ENCODE data around the gene CDYL2.
"Not testable (repeated sequence)": the region's sequence is repeated elsewhere in the genome, so short reads cannot be mapped to it uniquely, and the experiment has no call there.

Gene CDYL2

DNA sequence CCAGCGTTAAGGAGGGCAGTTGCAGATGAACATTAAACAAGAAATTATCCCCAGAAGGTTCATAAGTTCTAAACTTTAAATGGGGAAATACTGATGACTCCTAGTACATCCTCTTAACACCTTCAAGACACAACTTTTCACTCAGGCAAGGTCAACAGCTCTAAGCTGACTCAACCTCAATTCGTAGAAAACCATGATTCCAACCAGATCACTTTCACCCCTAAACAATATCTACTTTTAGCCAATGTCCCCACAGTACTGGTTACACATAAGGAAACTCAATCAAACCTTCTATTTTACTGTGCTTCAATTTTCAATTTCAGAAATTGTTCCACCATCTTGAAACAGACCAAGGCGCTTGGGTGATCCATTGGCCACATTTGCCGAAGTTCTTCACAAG is 2.3 kb downstream of the CDYL2 start:
- H3K4me3 ChIP-seq (ENCODE audit: low read length) = no peak overlapping the region
- TF ChIP-seq, protein P1, sequence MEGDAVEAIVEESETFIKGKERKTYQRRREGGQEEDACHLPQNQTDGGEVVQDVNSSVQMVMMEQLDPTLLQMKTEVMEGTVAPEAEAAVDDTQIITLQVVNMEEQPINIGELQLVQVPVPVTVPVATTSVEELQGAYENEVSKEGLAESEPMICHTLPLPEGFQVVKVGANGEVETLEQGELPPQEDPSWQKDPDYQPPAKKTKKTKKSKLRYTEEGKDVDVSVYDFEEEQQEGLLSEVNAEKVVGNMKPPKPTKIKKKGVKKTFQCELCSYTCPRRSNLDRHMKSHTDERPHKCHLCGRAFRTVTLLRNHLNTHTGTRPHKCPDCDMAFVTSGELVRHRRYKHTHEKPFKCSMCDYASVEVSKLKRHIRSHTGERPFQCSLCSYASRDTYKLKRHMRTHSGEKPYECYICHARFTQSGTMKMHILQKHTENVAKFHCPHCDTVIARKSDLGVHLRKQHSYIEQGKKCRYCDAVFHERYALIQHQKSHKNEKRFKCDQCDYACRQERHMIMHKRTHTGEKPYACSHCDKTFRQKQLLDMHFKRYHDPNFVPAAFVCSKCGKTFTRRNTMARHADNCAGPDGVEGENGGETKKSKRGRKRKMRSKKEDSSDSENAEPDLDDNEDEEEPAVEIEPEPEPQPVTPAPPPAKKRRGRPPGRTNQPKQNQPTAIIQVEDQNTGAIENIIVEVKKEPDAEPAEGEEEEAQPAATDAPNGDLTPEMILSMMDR (conservative IDR thresholded peaks at IDR 0.05; ENCODE audit: low read length) = no peak
- DNase-seq (ENCODE audit: low read depth) = no peak

DNA sequence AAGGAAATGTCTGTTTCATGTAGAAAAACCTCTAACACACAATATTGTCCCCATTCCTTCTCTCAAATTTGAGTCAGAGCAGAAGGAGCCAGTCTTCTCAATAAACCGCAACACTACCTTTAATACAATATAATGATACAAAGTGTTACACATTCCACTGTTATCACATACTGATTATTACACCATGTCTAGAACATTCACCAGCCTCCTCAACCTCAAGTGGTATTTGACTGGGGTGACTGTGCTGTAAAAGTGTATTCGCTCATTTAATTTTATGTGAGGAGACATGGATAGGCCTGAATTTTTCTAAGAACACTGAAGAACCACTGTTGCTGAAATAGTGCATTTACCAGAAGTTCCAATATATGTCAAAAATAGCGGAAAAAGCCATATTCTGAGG is 10.3 kb downstream of the CDYL2 start:
- DNase-seq (ENCODE audit: low read depth) = no peak
- H3K4me3 ChIP-seq (ENCODE audit: low read length) = no peak overlapping the region
- TF ChIP-seq, protein P1 (conservative IDR thresholded peaks at IDR 0.05; ENCODE audit: low read length) = no peak

- no peak overlapping the region for H3K4me3 ChIP-seq (ENCODE audit: low read length)
- no peak for DNase-seq (ENCODE audit: low read depth)
- TF ChIP-seq, protein P1 (conservative IDR thresholded peaks at IDR 0.05; ENCODE audit: low read length) = no peak
These were observed 12.4 kb downstream of the CDYL2 start for GRCh38 chr16:80792031-80792430.

GRCh38 chr16:80791411-80791810 is 13.0 kb downstream of the CDYL2 start:
- no peak for DNase-seq (ENCODE audit: low read depth)
- TF ChIP-seq, protein P1 (conservative IDR thresholded peaks at IDR 0.05; ENCODE audit: low read length) = no peak
- no peak overlapping the region for H3K4me3 ChIP-seq (ENCODE audit: low read length)

DNA sequence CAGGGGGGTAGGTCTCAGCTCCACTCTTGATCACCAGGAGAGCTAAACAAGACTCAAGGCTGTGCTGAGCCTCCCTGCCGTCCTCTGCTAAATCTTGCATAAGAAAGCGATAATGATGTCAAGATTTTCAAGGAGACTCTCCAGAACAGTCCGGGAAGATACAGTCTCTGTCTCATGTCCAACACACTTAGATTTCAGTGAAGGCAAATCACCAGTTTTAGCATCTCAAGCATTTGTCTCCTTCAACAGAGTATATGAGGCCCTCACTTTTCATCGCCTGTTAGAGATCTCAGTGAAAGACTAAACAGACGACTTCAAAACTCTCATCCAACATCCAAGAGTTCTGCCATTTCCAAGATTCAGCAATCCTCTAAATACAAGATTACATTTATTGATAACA is 13.6 kb downstream of the CDYL2 start:
- DNase-seq (ENCODE audit: low read depth) = no peak
- TF ChIP-seq, protein P1 (conservative IDR thresholded peaks at IDR 0.05; ENCODE audit: low read length) = no peak
- H3K4me3 ChIP-seq (ENCODE audit: low read length) = no peak overlapping the region

GRCh38 chr16:80788027-80788426 is 16.4 kb downstream of the CDYL2 start:
- DNase-seq (ENCODE audit: low read depth) = peak; percentile 79
- no peak overlapping the region for H3K4me3 ChIP-seq (ENCODE audit: low read length)
- TF ChIP-seq, protein P1 (conservative IDR thresholded peaks at IDR 0.05; ENCODE audit: low read length) = no peak

GRCh38 chr16:80786561-80786960 is 17.8 kb downstream of the CDYL2 start:
- H3K4me3 ChIP-seq (ENCODE audit: low read length) = not testable (repeated sequence)

GRCh38 chr16:80784951-80785350 is 19.4 kb downstream of the CDYL2 start:
- TF ChIP-seq, protein P1 (conservative IDR thresholded peaks at IDR 0.05; ENCODE audit: low read length) = no peak

More at GRCh38 chr16:80786561-80786960, 17.8 kb downstream of the CDYL2 start:
- DNase-seq (ENCODE audit: low read depth) = not testable (repeated sequence)

More at GRCh38 chr16:80784951-80785350, 19.4 kb downstream of the CDYL2 start:
- H3K4me3 ChIP-seq (ENCODE audit: low read length) = no peak overlapping the region
- no peak for DNase-seq (ENCODE audit: low read depth)
